NCI-H1930 (cell line): ENCODE results near the gene CSTF3.
A peak's percentile ranks its signal among the peaks of the same experiment; 100 is the strongest.
"Not testable (repeated sequence)": the region's sequence is repeated elsewhere in the genome, so short reads cannot be mapped to it uniquely, and the experiment has no call there.

Experiments used
- DNase-seq, 2 experiments: peaks; one replicate each; lab custom pipeline; 2025; lab: John Stamatoyannopoulos, UW

Gene CSTF3

DNA sequence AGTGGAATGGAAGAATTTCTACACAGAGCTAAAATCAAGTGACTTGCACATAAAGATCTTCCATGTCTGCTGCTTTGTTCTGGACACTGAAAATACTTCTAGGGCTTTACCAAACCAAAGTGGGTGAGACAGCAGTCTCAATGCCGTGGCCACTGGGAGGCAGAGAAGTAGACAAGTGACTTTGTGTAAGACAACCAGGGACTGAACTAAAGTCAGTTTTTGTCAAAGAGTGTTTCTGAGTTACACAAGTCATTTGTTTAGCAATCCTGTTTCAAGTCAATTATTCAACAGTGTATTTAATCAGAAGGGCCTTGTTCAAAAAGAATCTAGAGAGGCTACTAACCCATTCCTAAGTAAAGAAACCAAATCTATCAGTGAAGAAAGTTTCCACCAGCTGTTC is 75.3 kb downstream of the CSTF3 start:
- no peak for DNase-seq

DNA sequence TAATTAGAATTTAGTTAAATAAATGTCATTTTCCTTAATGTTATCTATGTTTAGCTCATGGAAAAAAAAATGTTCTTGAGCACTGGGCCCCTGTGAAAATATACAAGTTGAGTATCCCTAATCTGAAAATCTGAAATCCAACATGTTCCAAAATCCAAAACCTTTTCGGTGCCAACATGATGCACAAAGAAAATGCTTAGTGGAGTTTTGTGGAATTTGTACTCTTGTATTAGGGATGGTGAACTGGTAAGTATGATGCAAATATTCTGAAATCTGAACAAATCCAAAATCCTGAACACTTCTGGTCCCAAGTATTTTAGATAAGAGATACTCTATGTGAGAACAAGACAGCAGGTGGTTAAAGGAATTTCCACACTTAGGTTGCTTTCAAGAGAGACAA is 77.4 kb downstream of the CSTF3 start:
- no peak for DNase-seq

DNA sequence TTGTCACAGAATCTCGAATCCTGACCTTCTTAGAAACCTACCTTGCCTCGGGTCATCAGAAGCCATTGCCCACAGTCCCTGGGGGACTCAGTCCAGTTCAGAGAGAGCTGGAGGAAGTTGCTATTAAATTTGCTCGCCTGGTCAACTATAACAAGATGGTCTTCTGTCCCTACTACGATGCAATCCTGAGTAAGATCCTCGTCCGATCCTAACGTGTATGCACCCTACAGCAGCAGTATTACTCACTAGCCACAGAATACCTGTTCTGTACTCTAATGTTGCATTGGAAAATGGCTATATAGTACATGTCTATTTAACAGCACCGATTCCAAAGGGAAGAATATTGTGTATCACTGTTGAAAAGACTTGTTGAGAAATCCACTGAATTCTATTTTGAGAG is 88.8 kb downstream of the CSTF3 start:
- no peak for DNase-seq

GRCh38 chr11:33068611-33069340 is 92.5 kb downstream of the CSTF3 start:
- DNase-seq = no peak

- DNase-seq = no peak
Measured at GRCh38 chr11:33067294-33067693, 94.0 kb downstream of the CSTF3 start.

DNA sequence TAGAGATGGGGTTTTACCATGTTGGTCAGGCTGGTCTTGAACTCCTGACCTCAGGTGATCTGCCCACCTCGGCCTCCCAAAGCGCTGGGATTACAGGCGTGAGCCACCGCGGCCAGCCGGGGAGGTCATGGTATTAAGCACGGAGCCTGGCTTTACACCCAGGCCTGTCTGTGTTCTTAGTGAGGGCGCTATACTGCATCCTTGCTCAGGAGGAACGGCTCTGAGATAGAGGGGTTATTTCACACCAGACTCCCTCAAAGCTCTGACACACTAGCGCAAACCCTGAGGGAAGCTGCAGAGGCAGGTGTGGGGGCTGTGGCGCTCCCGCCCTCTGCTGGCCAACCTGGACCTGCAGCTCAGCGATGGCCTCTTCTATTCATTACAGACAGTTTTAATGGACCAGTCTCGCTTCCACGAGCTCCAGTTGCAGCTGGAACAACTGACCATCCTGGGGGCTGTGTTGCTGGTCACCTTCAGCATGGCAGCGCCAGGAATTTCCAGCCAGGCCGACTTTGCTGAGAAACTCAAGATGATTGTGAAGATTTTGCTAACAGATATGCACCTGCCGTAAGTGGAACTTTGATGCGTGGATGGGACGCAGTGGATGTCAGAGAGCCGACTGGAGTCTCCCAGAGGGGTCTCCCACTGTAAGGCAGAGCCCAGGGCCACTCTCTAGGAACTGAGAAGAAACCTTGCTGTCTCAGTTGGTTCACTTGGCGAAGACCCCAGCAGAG is 95.7 kb downstream of the CSTF3 start:
- DNase-seq = peak; percentile 29 to 39

DNA sequence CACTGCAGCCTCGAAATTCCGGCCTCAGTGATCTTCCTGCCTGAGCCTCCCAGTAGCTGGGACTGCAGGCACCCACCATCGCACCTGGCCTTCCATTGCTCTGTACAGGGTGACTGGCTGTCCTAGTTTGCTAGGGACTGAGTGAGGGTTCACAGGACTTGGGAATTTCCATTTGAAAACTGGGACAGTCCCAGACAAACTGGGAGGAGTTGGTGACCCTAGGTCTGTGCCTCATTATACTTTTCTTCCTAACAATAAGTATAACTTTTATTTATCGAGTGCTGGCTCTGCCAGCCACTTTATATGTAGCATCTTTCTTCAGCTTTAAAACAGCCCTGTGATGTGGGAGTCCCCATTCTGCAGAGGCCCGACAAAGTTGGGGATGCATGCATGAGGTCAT is 96.4 kb downstream of the CSTF3 start:
- no peak for DNase-seq

DNA sequence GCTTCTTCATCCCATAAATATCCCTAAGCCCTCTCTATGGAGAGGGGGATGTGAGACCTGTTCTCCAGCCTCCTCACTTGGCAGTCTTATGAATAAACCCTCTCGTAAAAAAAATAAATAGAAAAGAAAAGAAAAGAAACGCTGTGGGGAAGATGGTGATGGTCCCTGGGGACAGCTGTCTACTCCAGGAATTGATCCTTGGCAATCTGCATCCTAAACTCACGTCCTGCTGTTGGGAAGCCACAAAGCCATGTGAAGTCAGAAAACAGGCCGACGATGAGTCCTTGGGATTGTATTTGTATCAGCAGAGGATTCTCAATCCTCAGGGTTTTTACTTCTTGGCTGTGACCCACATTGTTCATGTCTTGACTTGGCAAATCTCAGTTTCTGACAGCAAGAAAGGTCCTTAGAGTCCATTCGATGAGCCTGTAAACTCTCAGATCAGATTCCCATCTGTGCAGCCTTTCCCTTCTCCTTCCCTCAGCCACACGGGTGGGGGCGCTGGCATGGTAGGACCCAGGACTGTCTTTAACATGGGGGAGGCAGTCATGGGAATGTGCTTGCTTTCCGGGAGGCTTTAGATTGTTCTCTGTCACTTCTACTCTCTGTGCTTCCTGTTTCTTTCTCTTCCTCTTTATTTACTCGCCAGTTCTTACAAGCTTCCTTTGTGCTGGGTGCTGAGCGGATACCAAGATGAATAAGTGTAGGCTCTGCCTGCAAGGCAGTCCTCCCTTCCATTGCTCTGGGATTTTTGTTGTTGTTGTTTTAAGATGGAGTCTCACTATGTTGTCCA is 97.1 kb downstream of the CSTF3 start:
- DNase-seq = no peak

DNA sequence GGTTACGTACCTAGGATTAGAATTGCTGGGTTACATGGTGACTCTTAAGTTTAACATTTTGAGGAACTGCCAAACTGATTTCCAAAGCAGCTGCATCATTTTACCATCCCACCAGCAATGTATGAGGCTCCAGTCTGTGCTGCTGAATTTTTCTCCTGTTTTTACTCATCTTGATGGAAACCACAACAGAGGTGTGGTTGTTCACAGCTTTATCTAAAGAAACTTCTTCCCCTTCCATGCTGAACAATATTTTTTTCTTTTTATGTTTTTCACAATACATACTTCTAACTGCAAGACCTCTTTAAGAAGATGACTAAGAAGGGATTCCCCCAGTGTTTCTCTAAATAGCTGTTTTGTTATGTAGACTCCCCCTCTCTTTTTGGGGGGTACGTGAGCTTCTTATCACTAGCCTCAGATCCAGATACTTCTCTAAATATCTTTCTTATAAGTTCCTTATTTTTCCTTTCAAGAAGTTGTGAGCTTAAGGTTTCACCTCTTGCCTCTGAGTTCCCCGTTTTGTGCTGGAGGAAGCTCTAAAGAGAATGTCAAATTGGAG is 97.9 kb downstream of the CSTF3 start:
- DNase-seq = no peak

GRCh38 chr11:33062137-33062536 is 99.1 kb downstream of the CSTF3 start:
- DNase-seq = no peak

GRCh38 chr11:33060271-33060670 is 101.0 kb downstream of the CSTF3 start:
- DNase-seq = no peak

- DNase-seq = no peak
Measured at GRCh38 chr11:33059331-33060007, 101.8 kb downstream of the CSTF3 start.

GRCh38 chr11:33057284-33057683 is 104.0 kb downstream of the CSTF3 start:
- DNase-seq = no peak

- no peak for DNase-seq
Measured at GRCh38 chr11:33055375-33055774, 105.9 kb downstream of the CSTF3 start.

- DNase-seq = no peak
Measured at GRCh38 chr11:33052231-33052630, 109.0 kb downstream of the CSTF3 start.

DNA sequence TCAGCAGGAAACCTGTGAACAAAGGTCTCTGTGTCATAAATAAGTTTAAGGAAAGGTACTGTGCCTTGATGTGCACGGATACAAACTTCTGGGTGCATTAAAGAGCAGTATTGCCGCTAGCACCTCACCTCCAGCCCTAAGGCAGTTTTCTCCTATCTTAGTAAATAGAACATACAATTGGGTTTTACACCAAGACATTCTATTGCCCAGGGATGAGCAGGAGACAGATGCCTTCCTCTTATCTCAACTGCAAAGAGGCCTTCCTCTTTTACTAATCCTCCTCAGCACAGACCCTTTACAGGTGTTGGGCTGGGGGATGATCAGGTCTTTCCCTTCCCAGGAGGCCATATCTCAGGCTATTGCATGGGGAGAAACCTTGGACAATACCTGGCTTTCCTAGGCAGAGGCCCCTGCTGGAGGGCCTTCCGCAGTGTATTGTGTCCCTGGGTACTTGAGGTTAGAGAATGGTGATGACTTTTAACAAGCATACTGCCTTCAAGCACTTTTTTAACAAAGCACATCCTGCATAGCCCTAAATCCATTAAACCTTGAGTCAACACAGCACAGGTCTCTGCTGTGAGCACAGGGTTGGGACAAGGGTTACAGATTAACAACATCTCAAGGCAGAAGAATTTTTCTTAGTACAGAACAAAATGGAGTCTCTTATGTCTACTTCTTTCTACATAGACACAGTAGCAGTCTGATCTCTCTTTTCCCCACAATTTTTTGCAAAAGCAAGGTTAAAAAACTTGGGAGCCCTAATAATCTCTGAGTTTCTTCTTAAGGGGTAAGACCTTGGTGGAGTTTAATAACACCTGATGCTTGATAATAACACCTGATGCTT is 111.5 kb downstream of the CSTF3 start:
- not testable (repeated sequence) for DNase-seq

DNA sequence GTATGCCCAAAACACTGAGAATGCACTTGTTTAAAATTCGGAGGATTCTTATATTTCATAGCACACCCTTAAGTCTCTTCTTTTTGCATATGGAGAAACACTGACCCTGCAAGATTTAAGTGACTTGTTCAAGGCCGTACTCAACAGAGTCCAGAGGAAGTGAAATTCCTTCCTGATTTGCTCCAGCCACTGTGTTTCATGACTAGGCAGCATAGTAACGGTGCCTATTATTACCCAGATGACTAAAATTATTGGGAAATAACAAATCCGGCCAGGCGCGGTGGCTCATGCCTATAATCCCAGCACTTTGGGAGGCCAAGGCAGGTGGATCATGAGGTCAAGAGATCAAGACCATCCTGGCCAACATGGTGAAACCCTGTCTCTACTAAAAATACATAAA is 112.6 kb downstream of the CSTF3 start:
- DNase-seq = not testable (repeated sequence)

DNA sequence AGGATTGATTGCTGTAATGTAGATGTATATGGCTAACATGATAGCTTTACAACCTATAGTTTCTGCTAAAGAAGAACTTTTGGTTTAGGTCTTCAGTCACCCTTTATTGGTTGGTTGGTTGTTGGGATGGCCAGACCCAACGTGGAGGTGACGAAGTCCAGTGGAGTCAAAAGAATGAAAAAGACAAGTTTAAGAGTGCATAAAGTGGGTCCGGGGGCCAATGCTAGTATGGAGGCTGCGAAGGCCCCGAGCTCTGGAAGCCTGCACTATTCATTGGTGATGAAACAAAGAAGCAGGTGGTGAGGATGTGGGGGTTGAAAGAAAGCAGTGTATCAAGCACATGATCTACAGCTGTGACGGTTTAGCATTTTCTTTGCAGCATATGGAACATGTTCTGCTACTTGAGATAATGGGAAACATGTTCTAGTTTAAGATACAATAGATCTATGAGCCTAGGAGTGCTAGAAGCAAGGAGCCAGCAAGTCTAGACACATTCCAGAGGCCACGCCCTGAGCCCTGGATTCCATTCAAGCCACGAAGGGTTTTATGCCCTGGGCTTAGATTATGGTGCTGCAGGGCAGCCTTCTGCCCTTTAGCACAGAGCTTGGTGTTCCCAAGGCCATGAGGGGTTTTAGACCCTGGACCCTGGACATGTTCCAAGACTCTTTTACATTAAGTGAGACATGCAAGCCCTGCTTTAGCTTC is 115.6 kb downstream of the CSTF3 start:
- DNase-seq = no peak

DNA sequence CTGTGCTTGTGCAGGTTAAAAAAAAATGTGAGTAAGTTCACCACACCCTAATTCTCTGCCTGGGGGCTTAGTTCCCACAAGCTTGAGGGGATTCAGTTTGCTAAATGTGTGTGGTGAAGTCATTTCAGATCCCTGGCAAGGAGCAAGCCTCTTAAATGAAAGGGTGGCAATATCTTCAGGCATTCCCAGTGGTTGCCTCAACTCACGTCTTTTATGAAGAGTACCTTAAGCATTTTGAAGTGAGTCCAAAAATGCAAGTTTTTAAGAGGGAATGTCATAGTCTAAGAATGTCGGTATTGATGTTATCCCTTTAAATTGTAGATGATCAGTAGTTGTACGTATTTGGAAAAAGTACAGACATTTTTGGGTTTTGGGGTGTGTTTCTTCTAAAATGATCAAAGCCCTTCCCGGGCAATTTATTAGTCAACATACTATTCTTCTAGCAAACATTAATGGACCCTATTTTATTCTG is 117.0 kb downstream of the CSTF3 start:
- DNase-seq = no peak

DNA sequence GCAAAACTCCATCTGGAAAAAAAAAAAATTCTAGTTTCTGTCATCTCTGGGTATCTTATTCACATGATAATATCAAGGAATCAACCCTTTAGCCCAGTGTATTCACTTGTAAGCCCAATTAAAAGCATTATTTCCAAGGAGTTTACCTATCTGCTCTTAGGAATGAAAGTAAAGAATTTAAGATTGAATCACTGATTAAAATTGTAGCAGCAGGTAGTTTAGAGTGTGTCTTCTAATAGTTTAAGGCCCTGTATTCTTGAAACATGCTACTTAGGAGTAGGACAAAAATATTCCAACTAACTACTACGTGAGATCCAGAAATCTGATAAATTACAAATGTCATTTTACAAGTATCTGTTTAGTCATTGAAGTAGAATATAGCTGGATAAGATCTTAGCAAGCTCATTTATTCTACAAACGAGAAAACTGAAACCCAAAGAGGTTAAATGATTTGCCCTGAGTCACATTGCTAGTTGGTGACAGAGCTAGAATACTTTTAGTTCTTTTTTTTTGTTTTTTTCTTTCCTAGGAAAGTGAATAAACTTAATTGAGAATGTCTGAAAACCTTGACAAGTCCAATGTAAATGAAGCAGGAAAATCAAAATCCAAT is 118.0 kb downstream of the CSTF3 start:
- DNase-seq = no peak
